ENCODE data around the gene DUOXA2.

DNA sequence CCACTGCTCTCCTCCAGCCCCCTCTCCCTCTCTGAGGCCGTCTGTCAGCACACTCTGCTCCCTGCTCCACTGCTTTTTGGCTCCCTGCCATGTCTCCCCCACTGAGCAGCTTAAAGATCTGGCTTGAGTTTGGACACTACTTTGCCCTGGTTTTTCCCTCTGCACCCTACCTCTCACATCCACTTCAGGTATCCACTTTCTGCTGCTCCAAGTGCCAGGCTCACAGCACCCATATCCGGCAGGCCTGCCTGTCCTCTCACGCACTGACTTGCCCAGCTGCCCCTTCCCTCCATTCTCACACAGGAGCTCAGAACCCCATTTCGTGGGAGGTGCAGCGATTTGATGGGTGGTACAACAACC lies 19.4 kb downstream of the DUOXA2 start:
- TF ChIP-seq CTCF (tag by site-specific recombination; IDR thresholded peaks at IDR 0.05): no peak
- TF ChIP-seq OSR2 (tag by site-specific recombination; IDR thresholded peaks at IDR 0.05): no peak
- no peak for TF ChIP-seq ZNF76 (tag by site-specific recombination; IDR thresholded peaks at IDR 0.05; ENCODE audit: borderline replicate concordance, low read depth)
- TF ChIP-seq ZXDB (tag by site-specific recombination; IDR thresholded peaks at IDR 0.05): no peak
- no peak for TF ChIP-seq ZNF174 (tag by site-specific recombination; IDR thresholded peaks at IDR 0.05)
- no peak for TF ChIP-seq ZNF274 (IDR thresholded peaks at IDR 0.05; ENCODE audit: low read length)
- TF ChIP-seq ZNF274 (tag by site-specific recombination; IDR thresholded peaks at IDR 0.05; ENCODE audit: borderline replicate concordance): no peak
- TF ChIP-seq GLI4 (tag by site-specific recombination; IDR thresholded peaks at IDR 0.05): no peak

All from HEK293 (cell line).